Smooth muscle cell (in vitro differentiated cells): ENCODE data around the gene POLR3B. TPM values are rescaled to one million over a fixed set of nuclear protein-coding genes. Genes with fewer than 3 reads are reported as not detected.

Experiments used
- DNase-seq: peaks from one replicate; lab custom pipeline; 2025; ENCODE audit not compliant: unreplicated experiment; lab: John Stamatoyannopoulos, UW
- H2AFZ ChIP-seq: fragments of 200-600 bp; sonication (generic); 2 replicates; pipeline ENCODE4 v1.6.0; 2016; ENCODE audit warnings: antibody characterized with exemption, low read depth, mild to moderate bottlenecking
- H3F3A ChIP-seq: fragments of 200-600 bp; sonication (generic); 2 replicates; pipeline ENCODE4 v1.6.0; 2017; ENCODE audit warnings: antibody characterized with exemption, low read depth
- H3K27ac ChIP-seq: fragments of 200-600 bp; sonication (generic); 2 replicates; pipeline ENCODE4 v1.5.1; 2016; ENCODE audit warnings: low read depth, mild to moderate bottlenecking
- H3K27me3 ChIP-seq: fragments of 200-600 bp; sonication (generic); 2 replicates; pipeline ENCODE4 v1.6.1; 2016; ENCODE audit warnings: low read depth, mild to moderate bottlenecking
- H3K36me3 ChIP-seq: fragments of 200-600 bp; sonication (generic); 2 replicates; pipeline ENCODE4 v1.5.1; 2016; ENCODE audit warnings: low read depth
- H3K4me1 ChIP-seq: fragments of 200-600 bp; sonication (generic); 2 replicates; pipeline ENCODE4 v1.5.1; 2016; ENCODE audit warnings: low read depth
- H3K4me2 ChIP-seq: fragments of 200-600 bp; sonication (generic); 2 replicates; pipeline ENCODE4 v1.6.0; 2016; ENCODE audit warnings: mild to moderate bottlenecking
- H3K4me3 ChIP-seq: fragments of 200-600 bp; sonication (generic); 2 replicates; pipeline ENCODE4 v1.5.1; 2016; ENCODE audit warnings: mild to moderate bottlenecking
- H3K79me2 ChIP-seq: fragments of 200-600 bp; sonication (generic); 2 replicates; pipeline ENCODE4 v1.6.0; 2016; ENCODE audit warnings: low read depth, mild to moderate bottlenecking
- H3K9ac ChIP-seq: fragments of 200-600 bp; sonication (generic); 2 replicates; pipeline ENCODE4 v1.6.0; 2016; ENCODE audit warnings: low read depth
- H3K9me3 ChIP-seq: fragments of 200-600 bp; sonication (generic); replicated peaks from 2 replicates; pipeline ENCODE4 v1.5.1; 2016; ENCODE audit warnings: low read depth
- H4K20me1 ChIP-seq: fragments of 200-600 bp; sonication (generic); 2 replicates; pipeline ENCODE4 v1.6.0; 2016; ENCODE audit warnings: low read depth
- CTCF ChIP-seq: fragments of 200-600 bp; sonication (generic); IDR thresholded peaks from 2 replicates; pipeline ENCODE4 v1.5.1; 2017; ENCODE audit warnings: borderline replicate concordance, mild to moderate bottlenecking, antibody characterized with exemption; ENCODE audit not compliant: insufficient read depth, poor library complexity, severe bottlenecking
- WGBS: methylation state at CpG from one replicate; pipeline ENCODE4 v1.1.7; 2016; ENCODE audit warnings: low lambda C conversion rate; 5-methylcytosine and 5-hydroxymethylcytosine counted together
- polyA plus RNA-seq: library from polyadenylated mRNA; unstranded; fragments of >200 nt; fragmentation: Nextera tagmentation; extraction: Ambion mirVana; gene quantifications from 2 replicates; pipeline ENCODE4 v1.2.1, GENCODE V29; 2016
- total RNA-seq: library from RNA; depleted of rRNA; stranded (reverse); fragments of >200 nt; gene quantifications from 2 replicates; pipeline ENCODE4 v1.2.3, GENCODE V29; 2014

The POLR3B gene
- total and polyA plus RNA-seq, 2 experiments from 2014 or later, result 7.3 to 7.5 TPM

- no peak for TF ChIP-seq CTCF
- H3K9me3 ChIP-seq, result no peaks in the 10 kb centered on the region
- DNase-seq, result no peak
- peak overlapping the region; percentile 28 for H3K27ac ChIP-seq
- H4K20me1 ChIP-seq, result no peaks in the 10 kb centered on the region
- no peaks in the 10 kb centered on the region for H3K27me3 ChIP-seq
- no peak overlapping the region for H2AFZ ChIP-seq
- H3K36me3 ChIP-seq, result no peaks in the 10 kb centered on the region
- WGBS, result 61% methylated on average over 2 of the region's 2 CpGs
- H3K9ac ChIP-seq, result no peak overlapping the region
- no peaks in the 10 kb centered on the region for H3K79me2 ChIP-seq
- peaks cover 6% of the 10 kb centered on the region for H3K4me1 ChIP-seq
- H3K4me3 ChIP-seq, result no peak overlapping the region
- peaks cover 23% of the 10 kb centered on the region for H3F3A ChIP-seq
- H3K4me2 ChIP-seq, result no peak overlapping the region
These were observed 16.3 kb upstream of the POLR3B start for GRCh38 chr12:106341086-106341877.

GRCh38 chr12:106342397-106343213 is 14.9 kb upstream of the POLR3B start:
- H3K9ac ChIP-seq, result peak overlapping the region; percentile 45
- H3K27ac ChIP-seq, result peak overlapping the region; percentile 80
- H3K4me2 ChIP-seq, result peak overlapping the region; percentile 80
- no peaks in the 10 kb centered on the region for H3K9me3 ChIP-seq
- H3K4me3 ChIP-seq, result peak overlapping the region; percentile 21
- WGBS, result 22% methylated on average over 9 of the region's 9 CpGs
- peaks cover 23% of the 10 kb centered on the region for H3F3A ChIP-seq
- H3K36me3 ChIP-seq, result no peaks in the 10 kb centered on the region
- no peak for TF ChIP-seq CTCF
- H3K79me2 ChIP-seq, result no peaks in the 10 kb centered on the region
- H3K27me3 ChIP-seq, result no peaks in the 10 kb centered on the region
- H4K20me1 ChIP-seq, result no peaks in the 10 kb centered on the region
- H3K4me1 ChIP-seq, result peaks cover 6% of the 10 kb centered on the region
- H2AFZ ChIP-seq, result peak overlapping the region; percentile 90
- DNase-seq, result no peak

- H3K4me1 ChIP-seq, result peaks cover 6% of the 10 kb centered on the region
- H3K27me3 ChIP-seq, result no peaks in the 10 kb centered on the region
- H3K36me3 ChIP-seq, result no peaks in the 10 kb centered on the region
- DNase-seq, result no peak
- peaks cover 23% of the 10 kb centered on the region for H3F3A ChIP-seq
- no peaks in the 10 kb centered on the region for H3K9me3 ChIP-seq
- peak overlapping the region; percentile 45 for H3K9ac ChIP-seq
- peak overlapping the region; percentile 80 for H3K27ac ChIP-seq
- H2AFZ ChIP-seq, result peak overlapping the region; percentile 90
- no peaks in the 10 kb centered on the region for H4K20me1 ChIP-seq
- H3K79me2 ChIP-seq, result no peaks in the 10 kb centered on the region
- TF ChIP-seq CTCF, result no peak
- peak overlapping the region; percentile 80 for H3K4me2 ChIP-seq
- WGBS, result 68% methylated on average over 2 of the region's 2 CpGs
- H3K4me3 ChIP-seq, result peak overlapping the region; percentile 21
These were observed 14.4 kb upstream of the POLR3B start for GRCh38 chr12:106343214-106343528.
